Activated CD8-positive, alpha-beta memory T cell treated with anti-CD3 and anti-CD28 coated beads for 4 hours (primary cell): ENCODE measurements around the gene ICE2.

Experiments
- DNase-seq, 2 donors: peaks; one replicate each; pipeline ENCODE4 v3.0.0-alpha.2; 2020; ENCODE audit warnings: low read depth in 2 of 2

Gene ICE2

DNA sequence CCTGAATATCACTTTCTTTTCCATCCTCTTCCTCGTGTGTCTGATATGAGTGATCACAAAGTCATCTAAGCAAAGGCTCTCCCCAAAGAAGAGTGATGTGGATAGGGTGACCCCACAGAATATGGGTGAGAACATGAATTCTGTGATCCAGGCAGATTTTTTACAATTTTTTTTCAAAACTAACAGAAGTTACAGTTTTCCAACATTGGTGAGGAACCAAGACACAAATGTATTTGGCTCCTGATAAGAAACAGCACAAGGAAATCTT lies 108.1 kb downstream of the ICE2 start:
- DNase-seq: no peak

DNA sequence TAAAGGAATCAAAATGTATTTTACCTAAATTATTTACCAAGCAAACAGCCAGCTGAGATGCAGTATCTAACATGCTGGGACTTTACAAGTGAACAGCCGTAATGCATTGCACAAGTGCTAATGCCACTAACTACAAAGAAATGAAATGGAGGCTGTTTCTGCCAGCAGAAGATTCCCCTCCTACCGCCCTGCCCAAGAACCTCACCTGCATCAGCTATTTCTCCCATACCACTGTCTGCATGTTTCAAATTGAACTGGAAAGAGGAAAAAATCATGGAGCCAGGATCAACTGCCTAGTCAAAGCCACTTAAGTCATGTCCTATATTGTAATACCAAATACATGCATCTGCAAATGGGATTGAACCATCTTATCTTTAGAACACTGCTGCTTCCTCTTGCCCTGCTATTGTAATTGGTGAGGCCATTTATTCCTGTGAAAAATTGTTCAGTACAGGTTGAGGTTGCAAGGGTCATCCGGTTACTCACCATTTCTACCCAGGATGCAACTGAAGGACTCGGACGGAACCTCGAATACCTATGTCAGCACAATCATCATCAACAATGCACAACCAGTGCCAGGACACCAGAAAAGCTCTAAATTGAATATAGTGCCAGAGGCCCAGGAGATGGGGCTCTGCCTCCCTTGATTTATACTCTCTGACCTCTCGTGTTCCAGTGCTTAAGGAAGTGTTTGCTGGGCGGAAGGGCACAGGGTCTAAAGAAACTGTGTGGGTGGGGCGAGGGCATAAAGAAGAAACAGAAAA lies 108.7 kb downstream of the ICE2 start:
- no peak for DNase-seq

DNA sequence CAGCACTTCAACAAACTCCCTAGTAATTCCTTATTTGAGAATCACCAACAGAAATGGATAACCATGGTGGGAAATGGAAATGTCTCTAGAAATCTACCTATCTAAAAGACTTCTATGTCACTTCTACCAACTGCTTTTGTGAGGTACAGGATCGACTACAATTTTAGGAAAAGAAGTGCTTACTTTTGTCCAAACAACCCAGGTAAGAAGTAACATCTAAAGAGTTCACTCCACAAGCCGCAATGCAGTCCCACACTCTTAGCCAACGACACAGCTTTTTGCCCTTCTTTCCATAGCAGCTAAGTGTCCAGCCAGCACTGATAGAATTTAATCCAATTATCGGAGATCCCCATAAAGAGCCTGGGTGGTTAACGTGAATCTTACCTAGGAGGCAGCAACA lies 109.2 kb downstream of the ICE2 start:
- DNase-seq: no peak
